Measurements from ENCODE around the gene ANKLE1.
A peak's percentile ranks its signal among the peaks of the same experiment; 100 is the strongest.
"Not testable (repeated sequence)": the region's sequence is repeated elsewhere in the genome, so short reads cannot be mapped to it uniquely, and the experiment has no call there.

Gene ANKLE1

DNA sequence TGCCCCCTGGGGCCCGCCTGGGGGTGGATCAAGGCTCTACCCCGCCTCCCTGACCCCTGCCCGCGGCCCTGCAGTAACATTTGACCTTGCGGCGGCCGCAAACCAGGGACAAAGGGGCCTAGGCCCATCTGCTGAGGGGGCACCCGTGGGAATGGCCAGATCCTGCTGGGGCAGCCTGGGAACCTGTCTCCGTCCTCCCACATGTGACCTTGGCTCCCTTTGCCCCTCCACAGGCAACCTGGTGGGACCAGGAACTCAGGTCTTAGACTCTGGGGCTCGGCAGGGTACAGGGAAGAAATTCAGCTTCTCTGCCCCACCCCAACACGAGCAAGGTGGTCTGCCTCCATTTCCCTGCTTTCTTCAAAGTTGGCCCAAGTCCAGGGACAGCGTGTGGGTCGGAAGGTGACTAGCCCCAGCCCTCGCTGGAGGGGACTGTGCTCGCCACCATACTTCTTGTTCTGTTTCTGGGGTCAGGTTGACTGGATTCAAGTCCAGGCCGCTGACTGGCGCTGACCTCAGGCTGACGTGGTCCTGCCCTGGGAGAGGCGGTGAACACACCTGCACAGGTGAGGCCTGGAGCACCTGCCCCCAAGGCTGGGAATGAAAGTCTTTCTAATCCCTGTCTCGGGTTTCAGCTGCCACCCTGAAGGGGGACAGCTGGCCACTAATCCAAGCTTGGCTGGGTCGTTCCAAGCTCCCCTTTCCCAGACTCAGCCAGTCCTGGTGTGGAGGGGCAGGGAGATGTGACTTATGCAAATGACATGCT, 33.5 kb upstream of the ANKLE1 start:
- no peak for DNase-seq (ENCODE audit: low read depth in 2 of 2)

- no peak for DNase-seq (ENCODE audit: low read depth in 2 of 2)
Measured at GRCh38 chr19:17249887-17250548, 31.7 kb upstream of the ANKLE1 start.

DNA sequence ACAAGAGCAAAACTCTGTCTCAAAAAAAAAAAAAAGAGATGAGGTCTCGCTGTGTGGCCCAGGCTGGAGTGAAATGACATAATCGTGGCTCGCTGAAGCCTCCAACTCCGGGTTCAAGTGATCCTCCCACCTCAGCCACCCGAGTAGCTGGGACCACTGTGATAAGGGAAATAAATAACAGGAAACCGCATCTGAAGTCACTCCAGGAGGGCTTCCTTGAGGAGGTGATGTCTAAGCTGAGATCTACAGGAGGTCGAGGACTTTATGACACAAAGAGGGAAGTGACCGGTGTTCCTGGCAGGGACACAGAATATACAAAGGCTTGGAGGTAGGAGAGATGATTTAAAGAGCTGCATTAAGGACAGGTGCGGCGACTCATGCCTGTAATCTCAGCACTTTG, 27.1 kb upstream of the ANKLE1 start:
- DNase-seq (ENCODE audit: low read depth in 2 of 2), result no peak

GRCh38 chr19:17255150-17255621, 26.5 kb upstream of the ANKLE1 start:
- DNase-seq (ENCODE audit: low read depth in 2 of 2), result no peak

GRCh38 chr19:17256130-17256529, 25.6 kb upstream of the ANKLE1 start:
- DNase-seq (ENCODE audit: low read depth in 2 of 2), result no peak

- no peak for DNase-seq (ENCODE audit: low read depth in 2 of 2)
Measured at GRCh38 chr19:17259118-17259780, 22.5 kb upstream of the ANKLE1 start.

GRCh38 chr19:17259934-17260333, 21.8 kb upstream of the ANKLE1 start:
- DNase-seq (ENCODE audit: low read depth in 2 of 2), result no peak

- DNase-seq (ENCODE audit: low read depth in 2 of 2), result peak; percentile 75 to 76
Measured at GRCh38 chr19:17260842-17261325, 20.8 kb upstream of the ANKLE1 start.

GRCh38 chr19:17262557-17262956, 19.1 kb upstream of the ANKLE1 start:
- DNase-seq (ENCODE audit: low read depth in 2 of 2), result no peak

- no peak for DNase-seq (ENCODE audit: low read depth in 2 of 2)
Measured at GRCh38 chr19:17263712-17264640, 17.7 kb upstream of the ANKLE1 start.

DNA sequence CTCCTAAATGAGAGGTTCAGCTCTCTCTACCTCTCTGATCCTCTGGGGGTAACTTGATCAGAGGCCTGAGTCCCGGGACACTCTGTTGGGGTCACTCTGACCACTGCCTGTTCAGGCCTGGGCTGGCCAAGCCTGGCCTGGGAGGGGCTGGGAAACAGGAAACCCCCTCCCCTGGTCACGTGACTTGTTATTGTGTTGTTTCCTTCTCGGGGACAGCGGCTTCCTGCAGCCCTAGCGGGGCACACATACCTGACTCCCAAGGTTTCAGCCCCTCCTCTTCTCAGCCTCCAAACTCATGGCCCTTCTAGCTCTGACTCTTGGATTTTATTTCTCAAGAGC, 17.1 kb upstream of the ANKLE1 start, which contains the start of gene USHBP1:
Gene USHBP1, minus strand, starts transcription at position 105 of the 339 bp plus-strand sequence. CDS start 446 bp downstream, outside the sequence.
- DNase-seq (ENCODE audit: low read depth in 2 of 2), result no peak

DNA sequence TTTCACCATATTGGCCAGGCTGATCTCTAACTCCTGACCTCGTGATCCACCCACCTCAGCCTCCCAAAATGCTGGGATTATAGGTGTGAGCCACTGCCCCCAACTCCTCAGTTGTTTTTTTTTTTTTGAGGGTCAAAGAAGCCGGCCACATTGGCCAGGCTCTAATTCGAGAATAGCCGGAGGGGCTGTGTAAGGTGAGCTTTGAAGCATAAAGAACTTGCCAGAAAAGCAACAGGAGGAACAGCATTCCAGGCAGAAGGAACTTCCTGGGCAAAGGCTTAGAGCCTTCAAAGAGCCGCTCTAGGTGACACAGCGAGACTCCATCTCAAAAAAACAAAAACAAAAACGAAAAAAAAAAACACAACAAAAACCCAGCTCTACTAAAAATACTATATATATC, 15.7 kb upstream of the ANKLE1 start:
- DNase-seq (ENCODE audit: low read depth in 2 of 2), result no peak

GRCh38 chr19:17266589-17266974, 15.1 kb upstream of the ANKLE1 start:
- no peak for DNase-seq (ENCODE audit: low read depth in 2 of 2)

GRCh38 chr19:17266975-17267788, 14.5 kb upstream of the ANKLE1 start, which contains the start of gene BABAM1:
Gene BABAM1 (plus strand): TSS chr19:17267443. CDS start chr19:17268807, 1,364 bp downstream.
- peak; percentile 88 to 93 for DNase-seq (ENCODE audit: low read depth in 2 of 2)

DNA sequence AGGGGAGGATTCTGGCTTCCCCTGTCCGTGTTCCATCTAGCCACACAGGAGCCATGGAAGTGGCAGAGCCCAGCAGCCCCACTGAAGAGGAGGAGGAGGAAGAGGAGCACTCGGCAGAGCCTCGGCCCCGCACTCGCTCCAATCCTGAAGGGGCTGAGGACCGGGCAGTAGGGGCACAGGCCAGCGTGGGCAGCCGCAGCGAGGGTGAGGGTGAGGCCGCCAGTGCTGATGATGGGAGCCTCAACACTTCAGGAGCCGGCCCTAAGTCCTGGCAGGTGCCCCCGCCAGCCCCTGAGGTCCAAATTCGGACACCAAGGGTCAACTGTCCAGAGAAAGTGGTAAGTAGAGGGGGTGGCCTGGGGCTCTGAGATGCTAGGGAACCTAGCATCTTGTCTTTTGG, 12.9 kb upstream of the ANKLE1 start:
- no peak for DNase-seq (ENCODE audit: low read depth in 2 of 2)

- not testable (repeated sequence) for DNase-seq (ENCODE audit: low read depth in 2 of 2)
Measured at GRCh38 chr19:17274892-17275291, 6.8 kb upstream of the ANKLE1 start.

GRCh38 chr19:17275441-17276175, 6.1 kb upstream of the ANKLE1 start:
- no peak for DNase-seq (ENCODE audit: low read depth in 2 of 2)

DNA sequence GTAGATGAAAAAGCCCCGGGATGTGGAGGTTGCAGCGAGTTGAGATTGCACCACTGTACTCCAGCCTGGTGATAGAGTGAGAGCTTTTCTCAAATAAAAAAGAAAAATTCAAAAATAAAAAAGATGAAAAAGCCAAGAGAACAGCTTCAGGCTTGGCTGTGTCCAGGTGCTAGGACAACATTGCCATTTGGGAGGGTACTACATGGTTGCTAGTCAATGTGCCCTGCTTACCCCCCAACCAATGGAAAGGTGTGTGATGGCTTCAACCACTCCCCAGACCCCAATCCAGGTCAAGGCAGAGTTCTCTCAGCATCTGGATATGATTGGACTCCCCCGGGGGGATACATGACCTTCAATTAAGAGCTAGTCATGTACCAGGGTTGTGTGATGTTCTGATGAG, 2.3 kb upstream of the ANKLE1 start:
- no peak for DNase-seq (ENCODE audit: low read depth in 2 of 2)

DNA sequence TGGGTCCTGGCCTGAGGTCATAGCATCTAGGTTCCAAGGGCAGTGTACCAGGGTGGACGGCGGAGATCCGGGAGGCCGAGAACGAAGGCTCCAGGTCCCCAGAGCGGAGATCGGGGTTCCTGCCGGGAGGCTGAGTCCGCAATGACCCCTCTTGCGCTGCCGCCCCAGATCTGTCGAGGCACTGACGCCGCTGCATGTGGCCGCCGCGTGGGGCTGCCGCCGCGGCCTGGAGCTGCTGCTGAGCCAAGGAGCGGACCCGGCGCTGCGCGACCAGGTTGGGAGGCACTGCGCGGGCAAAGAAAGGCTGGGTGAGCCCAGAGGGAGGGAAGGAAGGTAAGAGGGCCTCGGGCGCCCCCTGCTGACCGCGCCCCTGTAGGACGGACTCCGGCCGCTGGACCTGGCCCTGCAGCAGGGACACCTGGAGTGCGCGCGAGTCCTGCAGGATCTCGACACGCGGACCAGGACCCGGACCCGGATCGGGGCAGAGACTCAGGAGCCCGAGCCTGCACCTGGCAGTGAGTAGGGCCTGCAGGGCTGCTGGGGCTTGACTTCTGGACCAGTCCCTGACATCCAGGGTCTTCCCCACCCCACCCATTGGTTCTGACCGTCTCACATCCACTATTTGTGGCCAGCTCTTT, 906 bp downstream of the ANKLE1 start:
- DNase-seq (ENCODE audit: low read depth in 2 of 2), result peak; percentile 45 to 70

Data from stimulated activated CD8-positive, alpha-beta memory T cell treated with anti-CD3 and anti-CD28 coated beads, Interleukin-7, amount 100 ng/mL, for 4 hours (primary cell).